Stimulated activated CD4-positive, alpha-beta T cell treated with anti-CD3 and anti-CD28 coated beads, TNF-alpha, amount 100 ng/mL, for 4 hours (primary cell): Measurements from ENCODE around the gene MAP2K3.
"Not testable (repeated sequence)": the region's sequence is repeated elsewhere in the genome, so short reads cannot be mapped to it uniquely, and the experiment has no call there.

Source experiments
- DNase-seq, 3 experiments: peaks; one replicate each; pipeline ENCODE4 v3.0.0-alpha.2; 2020; ENCODE audit warnings: low read depth in 3 of 3

Gene MAP2K3

GRCh38 chr17:21328778-21329177 is 44.3 kb downstream of the MAP2K3 start:
- DNase-seq = not testable (repeated sequence)

- no peak for DNase-seq
Measured at GRCh38 chr17:21330436-21331160, 46.1 kb downstream of the MAP2K3 start.

- DNase-seq = not testable (repeated sequence)
Measured at GRCh38 chr17:21336541-21337294, 52.2 kb downstream of the MAP2K3 start.

- DNase-seq = not testable (repeated sequence)
Measured at GRCh38 chr17:21337981-21338625, 53.6 kb downstream of the MAP2K3 start.

- DNase-seq = no peak
Measured at GRCh38 chr17:21339011-21339410, 54.5 kb downstream of the MAP2K3 start.

GRCh38 chr17:21339571-21339970 is 55.1 kb downstream of the MAP2K3 start:
- not testable (repeated sequence) for DNase-seq

GRCh38 chr17:21340407-21340806 is 55.9 kb downstream of the MAP2K3 start:
- not testable (repeated sequence) for DNase-seq

GRCh38 chr17:21341279-21341678 is 56.8 kb downstream of the MAP2K3 start:
- DNase-seq = not testable (repeated sequence)

- not testable (repeated sequence) for DNase-seq
Measured at GRCh38 chr17:21341925-21342540, 57.5 kb downstream of the MAP2K3 start.

- not testable (repeated sequence) for DNase-seq
Measured at GRCh38 chr17:21343061-21343949, 58.8 kb downstream of the MAP2K3 start.

GRCh38 chr17:21344801-21345200 is 60.3 kb downstream of the MAP2K3 start:
- DNase-seq = not testable (repeated sequence)

- DNase-seq = no peak
Measured at GRCh38 chr17:21345236-21345635, 60.7 kb downstream of the MAP2K3 start.

- not testable (repeated sequence) for DNase-seq
Measured at GRCh38 chr17:21346107-21346506, 61.6 kb downstream of the MAP2K3 start.

GRCh38 chr17:21346651-21347250 is 62.2 kb downstream of the MAP2K3 start:
- not testable (repeated sequence) for DNase-seq

- DNase-seq = not testable (repeated sequence)
Measured at GRCh38 chr17:21347660-21348059, 63.1 kb downstream of the MAP2K3 start.

GRCh38 chr17:21348081-21348925 is 63.8 kb downstream of the MAP2K3 start:
- not testable (repeated sequence) for DNase-seq

- not testable (repeated sequence) for DNase-seq
Measured at GRCh38 chr17:21348926-21349261, 64.4 kb downstream of the MAP2K3 start.

- DNase-seq = not testable (repeated sequence)
Measured at GRCh38 chr17:21349358-21350050, 65.0 kb downstream of the MAP2K3 start.

- not testable (repeated sequence) for DNase-seq
Measured at GRCh38 chr17:21350495-21350894, 66.0 kb downstream of the MAP2K3 start.
